LNCaP clone FGC (cell line): ENCODE results near the gene KLF6.
"Not testable (repeated sequence)": the region's sequence is repeated elsewhere in the genome, so short reads cannot be mapped to it uniquely, and the experiment has no call there.

Experiments
- DNase-seq: peaks from one replicate; pipeline ENCODE4 v3.0.0-alpha.2; 2011; ENCODE audit warnings: low read depth
- H3K4me3 ChIP-seq: 2 replicates; pipeline ENCODE4 v1.5.1; 2011; ENCODE audit warnings: mild to moderate bottlenecking, low read depth, low read length, control low read depth
- TF ChIP-seq, protein P1 (sequence below): IDR thresholded peaks from 2 replicates; pipeline ENCODE4 v1.5.1; 2012; ENCODE audit warnings: mild to moderate bottlenecking; ENCODE audit not compliant: control insufficient read depth, insufficient read depth; ENCODE audit errors: extremely low read depth

Gene KLF6

DNA sequence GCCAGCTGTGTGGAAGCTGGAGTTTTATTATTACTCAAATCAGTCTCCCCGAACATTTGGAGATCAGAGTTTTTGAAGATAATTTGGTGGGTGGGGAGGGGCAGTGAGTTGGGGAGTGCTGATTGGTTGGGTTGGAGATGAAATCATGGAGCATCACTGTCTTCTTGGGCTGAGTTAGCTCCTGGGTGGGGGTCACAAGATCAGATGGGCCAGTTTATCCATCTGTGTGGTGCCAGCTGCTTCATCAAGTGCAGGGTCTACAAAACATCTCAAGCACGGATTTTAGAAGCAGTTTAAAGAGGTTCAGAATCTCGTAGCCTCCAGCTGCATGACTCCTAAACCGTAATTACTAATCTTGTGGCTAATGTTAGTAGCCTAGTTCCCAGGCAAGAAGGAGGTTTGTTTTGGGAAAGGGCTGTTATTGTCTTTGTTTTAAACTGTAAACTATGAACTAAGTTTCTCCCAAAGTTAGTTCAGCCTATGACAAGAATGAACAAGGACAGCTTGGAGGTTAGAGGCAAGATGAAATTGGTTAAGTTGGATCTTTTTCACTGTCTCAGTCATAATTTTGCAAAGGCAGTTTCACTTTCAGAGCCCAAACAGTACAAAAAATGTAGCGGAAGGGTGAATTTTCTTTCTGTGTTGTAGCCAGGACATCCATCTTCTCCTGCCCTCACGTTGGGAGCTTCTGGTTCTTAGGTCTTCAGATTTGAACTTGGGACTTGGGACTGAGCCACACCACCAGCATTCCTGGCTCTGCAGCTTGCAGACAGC is 43.1 kb downstream of the KLF6 start:
- TF ChIP-seq, protein P1, sequence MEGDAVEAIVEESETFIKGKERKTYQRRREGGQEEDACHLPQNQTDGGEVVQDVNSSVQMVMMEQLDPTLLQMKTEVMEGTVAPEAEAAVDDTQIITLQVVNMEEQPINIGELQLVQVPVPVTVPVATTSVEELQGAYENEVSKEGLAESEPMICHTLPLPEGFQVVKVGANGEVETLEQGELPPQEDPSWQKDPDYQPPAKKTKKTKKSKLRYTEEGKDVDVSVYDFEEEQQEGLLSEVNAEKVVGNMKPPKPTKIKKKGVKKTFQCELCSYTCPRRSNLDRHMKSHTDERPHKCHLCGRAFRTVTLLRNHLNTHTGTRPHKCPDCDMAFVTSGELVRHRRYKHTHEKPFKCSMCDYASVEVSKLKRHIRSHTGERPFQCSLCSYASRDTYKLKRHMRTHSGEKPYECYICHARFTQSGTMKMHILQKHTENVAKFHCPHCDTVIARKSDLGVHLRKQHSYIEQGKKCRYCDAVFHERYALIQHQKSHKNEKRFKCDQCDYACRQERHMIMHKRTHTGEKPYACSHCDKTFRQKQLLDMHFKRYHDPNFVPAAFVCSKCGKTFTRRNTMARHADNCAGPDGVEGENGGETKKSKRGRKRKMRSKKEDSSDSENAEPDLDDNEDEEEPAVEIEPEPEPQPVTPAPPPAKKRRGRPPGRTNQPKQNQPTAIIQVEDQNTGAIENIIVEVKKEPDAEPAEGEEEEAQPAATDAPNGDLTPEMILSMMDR, result no peak
- H3K4me3 ChIP-seq, result no peak overlapping the region
- no peak for DNase-seq

DNA sequence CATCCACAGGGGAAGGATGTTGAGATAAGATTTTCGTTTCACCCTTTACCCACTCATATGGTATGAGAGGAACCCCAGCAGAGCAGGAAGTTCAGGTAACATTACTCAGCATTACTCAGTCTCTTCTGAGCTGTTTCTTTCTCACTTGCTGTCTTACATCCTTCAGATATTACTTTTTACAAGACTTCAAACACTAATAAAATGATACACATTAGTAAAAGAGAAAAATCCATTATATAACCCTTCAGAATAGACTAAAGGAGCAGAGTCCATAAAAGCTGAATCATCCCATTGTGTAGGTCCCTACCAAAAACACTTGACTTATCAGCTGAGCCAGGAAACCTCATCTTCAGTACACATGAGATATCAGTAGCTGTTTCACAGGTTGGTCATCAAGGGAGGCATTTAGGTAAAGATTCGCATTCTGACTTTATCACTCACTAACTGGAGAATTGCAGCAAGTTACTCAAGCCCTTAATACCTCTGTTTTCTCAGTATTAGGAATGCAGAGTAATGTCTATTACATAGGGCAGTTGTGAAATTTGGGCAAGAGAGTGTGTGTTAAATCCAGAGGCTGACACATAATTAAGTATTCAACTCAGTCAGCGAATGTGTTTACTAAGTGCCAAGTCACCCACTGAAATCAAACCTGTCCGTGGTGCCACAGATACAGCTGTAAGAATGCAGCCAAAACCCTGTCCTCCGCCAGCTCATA is 44.7 kb downstream of the KLF6 start:
- no peak for DNase-seq
- TF ChIP-seq, protein P1, result no peak
- H3K4me3 ChIP-seq, result no peak overlapping the region

DNA sequence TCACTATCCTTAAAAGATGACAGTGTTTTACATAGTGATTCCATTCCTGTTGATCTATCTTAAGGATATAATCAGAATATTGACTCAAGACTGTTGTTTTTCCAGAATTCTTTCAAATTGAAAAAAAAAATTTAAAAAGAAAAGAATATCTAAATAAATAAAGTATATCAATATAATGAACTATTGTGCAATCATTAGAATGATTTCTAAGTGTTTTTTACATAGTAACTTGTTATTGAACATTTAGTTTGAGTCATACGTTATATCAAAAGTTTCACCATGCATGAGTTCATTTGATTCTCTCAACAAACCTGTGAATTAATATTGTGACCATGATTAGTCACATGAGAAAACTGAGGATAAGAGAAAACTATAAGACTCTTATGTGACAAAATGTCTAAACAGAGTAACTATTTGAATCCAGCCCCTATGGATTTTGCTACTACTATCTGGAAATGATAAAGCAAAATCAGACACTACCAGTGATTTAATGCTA is 46.1 kb downstream of the KLF6 start:
- H3K4me3 ChIP-seq, result no peak overlapping the region
- no peak for DNase-seq
- TF ChIP-seq, protein P1, result no peak

DNA sequence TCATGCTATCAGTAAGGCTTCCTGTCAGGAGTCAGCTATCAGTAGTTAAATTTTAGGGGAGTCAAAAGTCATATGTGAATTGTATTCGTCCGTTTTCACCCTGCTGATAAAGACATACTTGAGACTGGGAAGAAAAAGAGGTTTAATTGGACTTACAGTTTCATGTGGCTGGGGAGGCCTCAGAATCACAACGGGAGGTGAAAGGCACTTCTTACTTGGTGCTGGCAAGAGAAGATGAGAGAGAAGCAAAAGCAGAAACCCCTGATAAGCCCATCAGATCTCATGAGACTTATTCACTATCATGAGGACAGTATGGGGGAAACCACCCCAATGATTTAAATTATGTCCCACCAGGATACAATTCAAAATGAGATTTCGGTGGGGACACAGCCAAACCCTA is 47.1 kb downstream of the KLF6 start:
- no peak for DNase-seq
- TF ChIP-seq, protein P1, result no peak
- H3K4me3 ChIP-seq, result no peak overlapping the region

DNA sequence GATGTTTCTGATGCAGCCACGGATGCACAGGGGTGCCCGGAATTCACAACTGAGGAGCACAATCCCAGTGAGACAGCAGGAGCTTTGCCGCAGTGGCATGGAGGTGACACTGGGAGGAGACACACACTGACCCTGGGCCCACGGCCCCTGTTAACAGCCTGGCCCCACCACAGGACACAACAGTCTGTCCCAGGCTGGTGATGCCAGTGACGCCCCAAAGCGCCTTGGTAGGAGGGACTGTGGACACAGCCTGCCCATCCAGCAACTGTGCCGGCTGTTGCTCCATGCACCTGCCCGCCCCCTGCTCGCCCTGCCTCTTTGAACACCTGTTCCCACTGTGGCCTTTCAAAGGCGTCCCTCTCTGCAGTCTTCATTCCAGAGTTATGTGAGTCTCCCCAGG is 49.8 kb downstream of the KLF6 start:
- no peak overlapping the region for H3K4me3 ChIP-seq
- no peak for DNase-seq
- TF ChIP-seq, protein P1, result 0 out of 2 replicates have a peak, but pooled peaks have one; percentile 12

DNA sequence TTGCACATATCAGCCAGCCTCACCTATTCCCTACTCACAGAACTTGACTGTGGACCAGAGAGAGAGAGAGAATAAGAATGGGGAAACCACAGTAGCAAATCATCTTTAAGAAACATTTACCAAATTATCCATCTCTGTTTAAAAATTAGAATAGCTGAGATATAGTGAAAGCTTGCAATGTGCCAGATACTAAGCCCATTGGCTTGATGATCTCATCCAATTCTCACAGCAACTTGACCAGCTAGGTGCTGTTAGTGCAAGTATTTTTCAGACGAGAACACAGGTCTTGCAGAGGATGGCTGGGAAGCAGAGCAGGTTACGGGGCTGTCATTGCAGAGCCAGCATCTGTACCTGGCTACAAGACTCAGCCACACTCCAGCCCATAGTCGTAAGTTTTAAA is 50.9 kb downstream of the KLF6 start:
- no peak overlapping the region for H3K4me3 ChIP-seq
- no peak for DNase-seq
- TF ChIP-seq, protein P1, result no peak

DNA sequence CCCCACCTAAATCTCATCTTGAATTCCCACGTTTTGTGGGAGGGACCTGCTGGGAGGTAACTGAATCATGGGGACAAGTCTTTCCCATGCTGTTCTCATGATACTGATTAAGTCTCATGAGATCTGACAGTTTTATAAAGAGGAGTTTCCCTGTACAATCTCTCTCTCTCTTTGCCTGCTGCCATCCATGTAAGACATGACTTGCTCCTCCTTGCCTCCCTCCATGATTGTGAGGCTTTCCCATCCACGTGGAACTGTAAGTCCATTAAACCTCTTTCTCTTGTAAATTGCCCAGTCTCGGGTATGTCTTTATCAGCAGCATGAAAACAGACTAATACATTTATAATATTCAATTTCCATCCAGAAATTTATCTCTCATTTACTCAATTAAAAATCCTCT is 52.8 kb downstream of the KLF6 start:
- not testable (repeated sequence) for H3K4me3 ChIP-seq, DNase-seq
